ENCODE measurements around the gene MRPS24.

GRCh38 chr7:43844662-43845061, 24.7 kb downstream of the MRPS24 start:
- no peak for TF ChIP-seq ZBTB40 (IDR thresholded peaks at IDR 0.05)
- no peak for TF ChIP-seq ZBTB40 (CRISPR knock-in tag; IDR thresholded peaks at IDR 0.05)
- TF ChIP-seq EZH2 (conservative IDR thresholded peaks at IDR 0.05; ENCODE audit: low read depth, low read length) = no peak
- TF ChIP-seq MLX (CRISPR knock-in tag; IDR thresholded peaks at IDR 0.05) = no peak
- TF ChIP-seq TCF7L2 (IDR thresholded peaks at IDR 0.05; ENCODE audit: low read depth, low read length) = no peak

Measured in HepG2 (cell line).